Measurements from ENCODE around the gene MTURN. TPM values are rescaled to one million over a fixed set of nuclear protein-coding genes. Genes with fewer than 3 reads are reported as not detected.

Gene MTURN
- total RNA-seq, 2 experiments from 2014 or later = 4.2 TPM

- Mint-ChIP-seq H3K9me3 (ENCODE audit: low read depth) (peaks cover 12% of the 10 kb centered on the region), H3K4me1 (no peaks in the 10 kb centered on the region), H3K27me3 (no peaks in the 10 kb centered on the region), H3K36me3 (ENCODE audit: low read depth) (peaks cover 11% of the 10 kb centered on the region), H3K4me3 (no peak overlapping the region), H3K27ac (no peak overlapping the region)
- DNase-seq = no peak
- intact Hi-C loops (cut with DNase I, micrococcal nuclease) = no loop called here
- ChIA-PET CTCF (no interaction called here), POLR2A (no interaction called here)
- ATAC-seq = no peak
Observed at GRCh38 chr7:30196408-30196807, 61.6 kb downstream of the MTURN start.

- Mint-ChIP-seq H3K36me3 (ENCODE audit: low read depth) (peaks cover 11% of the 10 kb centered on the region), H3K27ac (no peak overlapping the region), H3K9me3 (ENCODE audit: low read depth) (peaks cover 12% of the 10 kb centered on the region), H3K4me1 (no peaks in the 10 kb centered on the region), H3K4me3 (no peak overlapping the region), H3K27me3 (no peaks in the 10 kb centered on the region)
- ChIA-PET POLR2A (no interaction called here), CTCF (no interaction called here)
- ATAC-seq = no peak
- DNase-seq = no peak
- intact Hi-C loops (cut with DNase I, micrococcal nuclease) = no loop called here
Observed at GRCh38 chr7:30197438-30197837, 62.7 kb downstream of the MTURN start.

GRCh38 chr7:30199271-30199670 is 64.5 kb downstream of the MTURN start:
- CTCF ChIA-PET = no interaction called here
- peaks cover 10% of the 10 kb centered on the region for H3K36me3 Mint-ChIP-seq (ENCODE audit: low read depth)
- intact Hi-C loops (cut with DNase I, micrococcal nuclease) = no loop called here
- DNase-seq (no peak), ATAC-seq (no peak)
- POLR2A ChIA-PET = no interaction called here
- H3K9me3 Mint-ChIP-seq (ENCODE audit: low read depth) = peaks cover 12% of the 10 kb centered on the region
- no peaks in the 10 kb centered on the region for H3K27me3 Mint-ChIP-seq
- no peak overlapping the region for H3K27ac Mint-ChIP-seq
- H3K4me1 Mint-ChIP-seq = no peaks in the 10 kb centered on the region
- no peak overlapping the region for H3K4me3 Mint-ChIP-seq

- Mint-ChIP-seq H3K27me3 (no peaks in the 10 kb centered on the region), H3K4me1 (no peaks in the 10 kb centered on the region), H3K4me3 (no peak overlapping the region), H3K27ac (no peak overlapping the region), H3K36me3 (ENCODE audit: low read depth) (peaks cover 5% of the 10 kb centered on the region), H3K9me3 (ENCODE audit: low read depth) (peaks cover 10% of the 10 kb centered on the region)
- DNase-seq (no peak), ATAC-seq (no peak)
- CTCF ChIA-PET = interaction anchor here (0.7 kb wide), 1 partner anchor 539 kb away, joined by 3 read pairs; no protein-coding TSS in a partner anchor
- intact Hi-C loops (cut with DNase I, micrococcal nuclease) = no loop called here
- POLR2A ChIA-PET = no interaction called here
Observed at GRCh38 chr7:30200591-30200990, 65.8 kb downstream of the MTURN start.

- Mint-ChIP-seq H3K4me3 (no peak overlapping the region), H3K36me3 (ENCODE audit: low read depth) (no peaks in the 10 kb centered on the region), H3K27me3 (no peaks in the 10 kb centered on the region), H3K4me1 (no peaks in the 10 kb centered on the region), H3K27ac (no peak overlapping the region), H3K9me3 (ENCODE audit: low read depth) (peaks cover 6% of the 10 kb centered on the region)
- ATAC-seq (no peak), DNase-seq (no peak)
- ChIA-PET CTCF (no interaction called here), POLR2A (no interaction called here)
- intact Hi-C loops (cut with DNase I, micrococcal nuclease) = no loop called here
Observed at GRCh38 chr7:30201161-30201666, 66.4 kb downstream of the MTURN start.

GRCh38 chr7:30201921-30202320 is 67.1 kb downstream of the MTURN start:
- CTCF ChIA-PET = no interaction called here
- ATAC-seq = no peak
- intact Hi-C loops (cut with DNase I, micrococcal nuclease) = no loop called here
- H3K9me3 Mint-ChIP-seq (ENCODE audit: low read depth) = peaks cover 3% of the 10 kb centered on the region
- no peak for DNase-seq
- no peak overlapping the region for H3K27ac Mint-ChIP-seq
- no peaks in the 10 kb centered on the region for H3K4me1 Mint-ChIP-seq
- POLR2A ChIA-PET = no interaction called here
- H3K4me3 Mint-ChIP-seq = no peak overlapping the region
- H3K36me3 Mint-ChIP-seq (ENCODE audit: low read depth) = no peaks in the 10 kb centered on the region
- no peaks in the 10 kb centered on the region for H3K27me3 Mint-ChIP-seq

GRCh38 chr7:30202671-30203070 is 67.9 kb downstream of the MTURN start:
- H3K9me3 Mint-ChIP-seq (ENCODE audit: low read depth) = no peaks in the 10 kb centered on the region
- H3K27ac Mint-ChIP-seq = no peak overlapping the region
- DNase-seq (no peak), ATAC-seq (no peak)
- H3K27me3 Mint-ChIP-seq = no peaks in the 10 kb centered on the region
- intact Hi-C loops (cut with DNase I, micrococcal nuclease) = no loop called here
- CTCF ChIA-PET = interaction anchor here (0.7 kb wide), 1 partner anchor 133 kb away, joined by 4 read pairs; no protein-coding TSS in a partner anchor
- no peaks in the 10 kb centered on the region for H3K4me1 Mint-ChIP-seq
- POLR2A ChIA-PET = no interaction called here
- no peaks in the 10 kb centered on the region for H3K36me3 Mint-ChIP-seq (ENCODE audit: low read depth)
- no peak overlapping the region for H3K4me3 Mint-ChIP-seq

- Mint-ChIP-seq H3K36me3 (ENCODE audit: low read depth) (no peaks in the 10 kb centered on the region), H3K27me3 (no peaks in the 10 kb centered on the region), H3K27ac (no peak overlapping the region), H3K9me3 (ENCODE audit: low read depth) (no peaks in the 10 kb centered on the region), H3K4me1 (no peaks in the 10 kb centered on the region), H3K4me3 (no peak overlapping the region)
- DNase-seq (no peak), ATAC-seq (no peak)
- POLR2A ChIA-PET = no interaction called here
- CTCF ChIA-PET = no interaction called here
- intact Hi-C loops (cut with DNase I, micrococcal nuclease) = no loop called here
Observed at GRCh38 chr7:30206491-30206890, 71.7 kb downstream of the MTURN start.

- H3K4me3 Mint-ChIP-seq = no peak overlapping the region
- intact Hi-C loops (cut with DNase I, micrococcal nuclease) = no loop called here
- CTCF ChIA-PET = no interaction called here
- no peaks in the 10 kb centered on the region for H3K36me3 Mint-ChIP-seq (ENCODE audit: low read depth)
- no peaks in the 10 kb centered on the region for H3K4me1 Mint-ChIP-seq
- no peak overlapping the region for H3K27ac Mint-ChIP-seq
- POLR2A ChIA-PET = no interaction called here
- ATAC-seq = no peak
- no peaks in the 10 kb centered on the region for H3K9me3 Mint-ChIP-seq (ENCODE audit: low read depth)
- DNase-seq = no peak
- no peaks in the 10 kb centered on the region for H3K27me3 Mint-ChIP-seq
Observed at GRCh38 chr7:30206942-30207341, 72.2 kb downstream of the MTURN start.

GRCh38 chr7:30207376-30207775 is 72.6 kb downstream of the MTURN start:
- ATAC-seq (no peak), DNase-seq (no peak)
- no peaks in the 10 kb centered on the region for H3K27me3 Mint-ChIP-seq
- CTCF ChIA-PET = no interaction called here
- H3K27ac Mint-ChIP-seq = no peak overlapping the region
- intact Hi-C loops (cut with DNase I, micrococcal nuclease) = no loop called here
- POLR2A ChIA-PET = no interaction called here
- H3K4me1 Mint-ChIP-seq = no peaks in the 10 kb centered on the region
- H3K9me3 Mint-ChIP-seq (ENCODE audit: low read depth) = no peaks in the 10 kb centered on the region
- H3K36me3 Mint-ChIP-seq (ENCODE audit: low read depth) = no peaks in the 10 kb centered on the region
- H3K4me3 Mint-ChIP-seq = no peak overlapping the region

GRCh38 chr7:30209951-30210350 is 75.2 kb downstream of the MTURN start:
- Mint-ChIP-seq H3K36me3 (ENCODE audit: low read depth) (no peaks in the 10 kb centered on the region), H3K9me3 (ENCODE audit: low read depth) (no peaks in the 10 kb centered on the region), H3K4me1 (no peaks in the 10 kb centered on the region), H3K27me3 (no peaks in the 10 kb centered on the region), H3K4me3 (no peak overlapping the region), H3K27ac (no peak overlapping the region)
- no peak for ATAC-seq
- ChIA-PET POLR2A (no interaction called here), CTCF (no interaction called here)
- intact Hi-C loops (cut with DNase I, micrococcal nuclease) = no loop called here
- DNase-seq = no peak

Data from activated CD4-positive, alpha-beta T cell treated with anti-CD3 and anti-CD28 coated beads for 36 hours (primary cell).